H1 (cell line): ENCODE results near the gene CCDC197. TPM values are rescaled to one million over a fixed set of nuclear protein-coding genes. Genes with fewer than 3 reads are reported as not detected.

Experiments
- SIN3A ChIP-seq, 2 experiments: IDR thresholded peaks in 1 of 2; conservative IDR thresholded peaks in 1 of 2; 2 replicates each; pipeline ENCODE4 v1.6.1; 2011 to 2012; ENCODE audit warnings: low read length in 2 of 2, improper control_type of control experiment in 1 of 2, low read depth in 1 of 2, mild to moderate bottlenecking in 1 of 2
- polyA plus RNA-seq, 7 experiments: library from polyadenylated mRNA; depleted of rRNA in 3 of 7; stranded (reverse) in 5 of 7; unstranded in 2 of 7; fragments of >200 nt in 5 of 7; fragments of 200-250 nt in 2 of 7; gene quantifications; 1 replicate in 5 of 7; 2 replicates in 1 of 7; 4 replicates in 1 of 7; pipeline versions ENCODE4 v1.2.1 to v1.2.3, GENCODE V29; 2011 to 2013; ENCODE audit warnings: missing spikeins in 2 of 7, mixed read lengths in 2 of 7
- total RNA-seq: library from RNA; stranded (reverse); fragmentation: NEBNext Ultra II Directional; extraction: Animal tissue kit (Norgen Biotek cat#: 25700); gene quantifications from 2 replicates; pipeline ENCODE4 v1.2.1, GENCODE V29; 2021

The CCDC197 gene
- total and polyA plus RNA-seq, 2 of the 8 experiments (the other 6 are each of a cell fraction or from before 2014, with no cell fraction given), result not detected

GRCh38 chr14:94025720-94026119, 28.6 kb downstream of the CCDC197 start (continued):
- no peak for TF ChIP-seq SIN3A (conservative IDR thresholded peaks at IDR 0.05 in 1 of 2, IDR thresholded peaks at IDR 0.05 in 1 of 2; ENCODE audit: low read depth in 1 of 2, low read length in 2 of 2)
- TF ChIP-seq, all 59 proteins: peak for 0
